Measurements from ENCODE around the gene F2.

The F2 gene

GRCh38 chr11:46743043-46743442, 24.0 kb downstream of the F2 start:
- H3K27ac ChIP-seq, result no peak overlapping the region
- H3K4me1 ChIP-seq (ENCODE audit: control insufficient read depth in 1 of 2, insufficient read depth in 1 of 2, low read depth in 1 of 2, low read length in 1 of 2), result no peaks in the 10 kb centered on the region
- H3K27me3 ChIP-seq, result no peaks in the 10 kb centered on the region
- H3K4me3 ChIP-seq (ENCODE audit: low read depth in 1 of 2, low read length in 1 of 2), result no peak overlapping the region
- no peaks in the 10 kb centered on the region for H3K9me3 ChIP-seq
- TF ChIP-seq CTCF (IDR thresholded peaks at IDR 0.05), result no peak
- peaks cover 67% of the 10 kb centered on the region for H3K36me3 ChIP-seq

GRCh38 chr11:46743693-46744339, 24.8 kb downstream of the F2 start:
- no peak for TF ChIP-seq CTCF (IDR thresholded peaks at IDR 0.05)
- no peaks in the 10 kb centered on the region for H3K4me1 ChIP-seq (ENCODE audit: control insufficient read depth in 1 of 2, insufficient read depth in 1 of 2, low read depth in 1 of 2, low read length in 1 of 2)
- no peak overlapping the region for H3K27ac ChIP-seq
- H3K27me3 ChIP-seq, result no peaks in the 10 kb centered on the region
- H3K4me3 ChIP-seq (ENCODE audit: low read depth in 1 of 2, low read length in 1 of 2), result no peak overlapping the region
- no peaks in the 10 kb centered on the region for H3K9me3 ChIP-seq
- H3K36me3 ChIP-seq, result peaks cover 75% of the 10 kb centered on the region

GRCh38 chr11:46745328-46745727, 26.3 kb downstream of the F2 start:
- no peaks in the 10 kb centered on the region for H3K9me3 ChIP-seq
- no peak for TF ChIP-seq CTCF (IDR thresholded peaks at IDR 0.05)
- no peaks in the 10 kb centered on the region for H3K4me1 ChIP-seq (ENCODE audit: control insufficient read depth in 1 of 2, insufficient read depth in 1 of 2, low read depth in 1 of 2, low read length in 1 of 2)
- H3K4me3 ChIP-seq (ENCODE audit: low read depth in 1 of 2, low read length in 1 of 2), result no peak overlapping the region
- peaks cover 85% of the 10 kb centered on the region for H3K36me3 ChIP-seq
- H3K27me3 ChIP-seq, result no peaks in the 10 kb centered on the region
- no peak overlapping the region for H3K27ac ChIP-seq

- no peaks in the 10 kb centered on the region for H3K4me1 ChIP-seq (ENCODE audit: control insufficient read depth in 1 of 2, insufficient read depth in 1 of 2, low read depth in 1 of 2, low read length in 1 of 2)
- TF ChIP-seq CTCF (IDR thresholded peaks at IDR 0.05), result no peak
- no peaks in the 10 kb centered on the region for H3K9me3 ChIP-seq
- peaks cover 90% of the 10 kb centered on the region for H3K36me3 ChIP-seq
- no peaks in the 10 kb centered on the region for H3K27me3 ChIP-seq
- H3K27ac ChIP-seq, result no peak overlapping the region
- H3K4me3 ChIP-seq (ENCODE audit: low read depth in 1 of 2, low read length in 1 of 2), result no peak overlapping the region
Measured at GRCh38 chr11:46745995-46746394, 27.0 kb downstream of the F2 start.

GRCh38 chr11:46747150-46747549, 28.1 kb downstream of the F2 start:
- no peak overlapping the region for H3K4me3 ChIP-seq (ENCODE audit: low read depth in 1 of 2, low read length in 1 of 2)
- no peak for TF ChIP-seq CTCF (IDR thresholded peaks at IDR 0.05)
- H3K9me3 ChIP-seq, result no peaks in the 10 kb centered on the region
- H3K4me1 ChIP-seq (ENCODE audit: control insufficient read depth in 1 of 2, insufficient read depth in 1 of 2, low read depth in 1 of 2, low read length in 1 of 2), result no peaks in the 10 kb centered on the region
- H3K27ac ChIP-seq, result no peak overlapping the region
- peaks cover 87% of the 10 kb centered on the region for H3K36me3 ChIP-seq
- H3K27me3 ChIP-seq, result no peaks in the 10 kb centered on the region

All from neutrophil (primary cell).